IMR-90 (cell line): Measurements from ENCODE around the gene TM2D1.

ENCODE experiments used
- CEBPB ChIP-seq: IDR thresholded peaks from 2 replicates; pipeline ENCODE4 v1.6.1; 2012; ENCODE audit warnings: low read depth, low read length, improper control_type of control experiment
- MAZ ChIP-seq: IDR thresholded peaks from 2 replicates; pipeline ENCODE4 v1.6.1; 2012; ENCODE audit warnings: low read depth, mild to moderate bottlenecking, low read length, improper control_type of control experiment, moderate library complexity, borderline replicate concordance
- POLR2A ChIP-seq: IDR thresholded peaks from 2 replicates; pipeline ENCODE4 v1.6.1; 2012; ENCODE audit warnings: mild to moderate bottlenecking, low read depth, low read length
- RAD21 ChIP-seq: IDR thresholded peaks from 2 replicates; pipeline ENCODE4 v1.6.1; 2012; ENCODE audit warnings: low read length, improper control_type of control experiment
- RCOR1 ChIP-seq: IDR thresholded peaks from 2 replicates; pipeline ENCODE4 v1.6.1; 2012; ENCODE audit warnings: mild to moderate bottlenecking, low read length, improper control_type of control experiment; ENCODE audit not compliant: insufficient replicate concordance
- TF ChIP-seq, protein P1 (sequence below): conservative IDR thresholded peaks from 2 replicates; pipeline ENCODE4 v1.5.1; 2012; ENCODE audit warnings: mild to moderate bottlenecking, low read depth, low read length, improper control_type of control experiment

DNA sequence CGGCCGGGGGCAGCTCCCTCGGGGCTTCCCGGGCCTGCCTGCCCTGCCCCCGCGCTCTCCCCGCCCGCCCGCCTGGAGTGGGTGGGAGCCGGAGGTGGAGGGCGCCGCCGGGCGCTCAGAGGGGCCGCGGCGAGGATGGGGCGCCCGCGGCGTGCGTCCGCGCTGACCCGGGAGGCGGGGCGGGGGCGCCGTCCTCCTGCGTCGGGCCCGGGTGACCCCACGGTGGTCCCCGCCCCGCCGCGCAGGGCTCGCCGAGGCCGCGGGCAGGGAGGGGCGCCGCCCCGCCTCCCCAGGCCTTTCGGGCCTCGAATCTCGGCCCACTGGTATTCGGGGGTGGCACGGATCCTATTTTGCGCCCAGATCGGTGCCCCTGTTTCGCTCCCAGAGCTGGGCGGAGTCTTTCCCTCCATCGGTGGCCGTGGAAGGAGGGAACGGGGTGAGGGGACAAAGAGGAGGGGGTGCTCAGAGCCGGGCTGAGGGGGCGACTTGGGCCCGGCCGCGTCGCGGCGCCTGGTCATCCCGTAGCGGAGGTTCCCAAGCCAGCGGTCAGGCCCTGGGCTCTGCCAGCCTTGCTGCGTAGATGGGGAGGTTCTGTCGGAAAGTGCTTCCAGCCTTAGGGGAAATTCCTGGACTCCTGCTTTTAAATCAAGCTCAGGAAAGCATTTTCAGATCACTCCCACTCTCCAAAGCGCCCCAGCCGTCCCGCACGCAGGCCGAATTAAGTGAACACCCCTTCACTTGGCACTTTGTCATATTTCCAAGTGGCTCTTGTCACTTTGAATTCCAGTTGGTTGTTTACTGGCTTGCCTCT, 17.9 kb upstream of the TM2D1 start:
- no peak for TF ChIP-seq MAZ
- TF ChIP-seq, protein P1, sequence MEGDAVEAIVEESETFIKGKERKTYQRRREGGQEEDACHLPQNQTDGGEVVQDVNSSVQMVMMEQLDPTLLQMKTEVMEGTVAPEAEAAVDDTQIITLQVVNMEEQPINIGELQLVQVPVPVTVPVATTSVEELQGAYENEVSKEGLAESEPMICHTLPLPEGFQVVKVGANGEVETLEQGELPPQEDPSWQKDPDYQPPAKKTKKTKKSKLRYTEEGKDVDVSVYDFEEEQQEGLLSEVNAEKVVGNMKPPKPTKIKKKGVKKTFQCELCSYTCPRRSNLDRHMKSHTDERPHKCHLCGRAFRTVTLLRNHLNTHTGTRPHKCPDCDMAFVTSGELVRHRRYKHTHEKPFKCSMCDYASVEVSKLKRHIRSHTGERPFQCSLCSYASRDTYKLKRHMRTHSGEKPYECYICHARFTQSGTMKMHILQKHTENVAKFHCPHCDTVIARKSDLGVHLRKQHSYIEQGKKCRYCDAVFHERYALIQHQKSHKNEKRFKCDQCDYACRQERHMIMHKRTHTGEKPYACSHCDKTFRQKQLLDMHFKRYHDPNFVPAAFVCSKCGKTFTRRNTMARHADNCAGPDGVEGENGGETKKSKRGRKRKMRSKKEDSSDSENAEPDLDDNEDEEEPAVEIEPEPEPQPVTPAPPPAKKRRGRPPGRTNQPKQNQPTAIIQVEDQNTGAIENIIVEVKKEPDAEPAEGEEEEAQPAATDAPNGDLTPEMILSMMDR: no peak
- no peak for TF ChIP-seq RAD21
- no peak for TF ChIP-seq POLR2A
- TF ChIP-seq CEBPB: no peak
- TF ChIP-seq RCOR1: no peak
